Measurements from ENCODE around the gene NEK6. TPM values are rescaled to one million over a fixed set of nuclear protein-coding genes. Genes with fewer than 3 reads are reported as not detected.

NEK6 gene
- total RNA-seq, 2 donors from 2014 or later = 77.8 to 83.4 TPM

- H3K27ac ChIP-seq = no peak overlapping the region
- H3K9ac ChIP-seq (ENCODE audit: low read depth in 2 of 2, low read length in 2 of 2) = no peak overlapping the region
- no peaks in the 10 kb centered on the region for H3K4me1 ChIP-seq
- no peaks in the 10 kb centered on the region for H3K27me3 ChIP-seq
- intact Hi-C loops (cut with DNase I) = no loop called here
- DNase-seq = no peak
- H3K36me3 ChIP-seq = peaks cover 10% of the 10 kb centered on the region
- H3K9me3 ChIP-seq = no peaks in the 10 kb centered on the region
- no peak for TF ChIP-seq CTCF (IDR thresholded peaks at IDR 0.05)
- H3K4me3 ChIP-seq = no peak overlapping the region
Measured at GRCh38 chr9:124328285-124328684, 70.5 kb downstream of the NEK6 start.

GRCh38 chr9:124329206-124329792 lies 71.5 kb downstream of the NEK6 start:
- Histone ChIP-seq H3K9ac (ENCODE audit: low read depth in 2 of 2, low read length in 2 of 2) (no peak overlapping the region), H3K27me3 (no peaks in the 10 kb centered on the region), H3K9me3 (no peaks in the 10 kb centered on the region), H3K36me3 (peaks cover 10% of the 10 kb centered on the region), H3K27ac (no peak overlapping the region), H3K4me3 (no peak overlapping the region), H3K4me1 (no peaks in the 10 kb centered on the region)
- TF ChIP-seq CTCF (IDR thresholded peaks at IDR 0.05) = no peak
- intact Hi-C loops (cut with DNase I) = no loop called here
- no peak for DNase-seq

- no peak for DNase-seq
- Histone ChIP-seq H3K4me1 (no peaks in the 10 kb centered on the region), H3K4me3 (no peak overlapping the region), H3K36me3 (peaks cover 10% of the 10 kb centered on the region), H3K9me3 (no peaks in the 10 kb centered on the region), H3K27ac (no peak overlapping the region), H3K27me3 (no peaks in the 10 kb centered on the region), H3K9ac (ENCODE audit: low read depth in 2 of 2, low read length in 2 of 2) (no peak overlapping the region)
- intact Hi-C loops (cut with DNase I) = no loop called here
- TF ChIP-seq CTCF (IDR thresholded peaks at IDR 0.05) = no peak
Measured at GRCh38 chr9:124330011-124330697, 72.4 kb downstream of the NEK6 start.

GRCh38 chr9:124331580-124331979 lies 73.8 kb downstream of the NEK6 start:
- no peaks in the 10 kb centered on the region for H3K9me3 ChIP-seq
- TF ChIP-seq CTCF (IDR thresholded peaks at IDR 0.05) = no peak
- H3K4me3 ChIP-seq = no peak overlapping the region
- intact Hi-C loops (cut with DNase I) = no loop called here
- H3K9ac ChIP-seq (ENCODE audit: low read depth in 2 of 2, low read length in 2 of 2) = no peak overlapping the region
- no peaks in the 10 kb centered on the region for H3K4me1 ChIP-seq
- DNase-seq = no peak
- H3K36me3 ChIP-seq = peaks cover 10% of the 10 kb centered on the region
- H3K27ac ChIP-seq = no peak overlapping the region
- H3K27me3 ChIP-seq = no peaks in the 10 kb centered on the region

- no peaks in the 10 kb centered on the region for H3K9me3 ChIP-seq
- TF ChIP-seq CTCF (IDR thresholded peaks at IDR 0.05) = no peak
Measured at GRCh38 chr9:124332361-124333202, 74.8 kb downstream of the NEK6 start.

More at GRCh38 chr9:124332361-124333202, 74.8 kb downstream of the NEK6 start:
- intact Hi-C loops (cut with DNase I) = no loop called here
- Histone ChIP-seq H3K27ac (no peak overlapping the region), H3K4me1 (no peaks in the 10 kb centered on the region), H3K4me3 (no peak overlapping the region), H3K27me3 (no peaks in the 10 kb centered on the region), H3K9ac (ENCODE audit: low read depth in 2 of 2, low read length in 2 of 2) (no peak overlapping the region), H3K36me3 (peaks cover 10% of the 10 kb centered on the region)
- DNase-seq = no peak

All from colonic mucosa (tissue), 4 donors.